Naive B cell (primary cell): ENCODE data around the gene MKNK1. TPM values are rescaled to one million over a fixed set of nuclear protein-coding genes. Genes with fewer than 3 reads are reported as not detected.
A peak's percentile ranks its signal among the peaks of the same experiment; 100 is the strongest.

Source experiments
- ATAC-seq, 2 donors: fragments of 150-1000 bp; cut with Tn5 transposase; 2 replicates each; pipeline ENCODE4 v1.10.0; 2021; ENCODE audit warnings: low read depth in 2 of 2, mild to moderate bottlenecking in 2 of 2, moderate library complexity in 2 of 2
- DNase-seq: peaks from one replicate; pipeline ENCODE4 v3.0.0; 2022
- H3K27ac Mint-ChIP-seq, 6 donors: one replicate each; pipeline ENCODE4 v1.8.0; 2020 to 2022; ENCODE audit warnings: mild to moderate bottlenecking in 6 of 6, mixed read lengths in 6 of 6, moderate library complexity in 5 of 6, inconsistent platforms in 2 of 6
- H3K27me3 Mint-ChIP-seq, 3 donors: one replicate each; pipeline ENCODE4 v1.8.0; 2021 to 2022; ENCODE audit warnings: mixed read lengths in 3 of 3, mild to moderate bottlenecking in 1 of 3
- H3K36me3 Mint-ChIP-seq, 2 donors: one replicate each; pipeline ENCODE4 v1.8.0; 2020 to 2022; ENCODE audit warnings: mixed read lengths in 2 of 2, inconsistent platforms in 1 of 2, mild to moderate bottlenecking in 1 of 2
- H3K4me1 Mint-ChIP-seq, 3 donors: one replicate each; pipeline ENCODE4 v1.8.0; 2020 to 2022; ENCODE audit warnings: mixed read lengths in 3 of 3, inconsistent platforms in 1 of 3, mild to moderate bottlenecking in 1 of 3, moderate library complexity in 1 of 3
- H3K4me3 Mint-ChIP-seq, 8 donors: one replicate each; pipeline ENCODE4 v1.8.0; 2020 to 2022; ENCODE audit warnings: mild to moderate bottlenecking in 8 of 8, mixed read lengths in 8 of 8, moderate library complexity in 8 of 8, inconsistent platforms in 2 of 8
- H3K9me3 Mint-ChIP-seq, 7 donors: one replicate each; pipeline ENCODE4 v1.8.0; 2020 to 2022; ENCODE audit warnings: mixed read lengths in 7 of 7, mild to moderate bottlenecking in 5 of 7, inconsistent platforms in 2 of 7, moderate library complexity in 1 of 7
- polyA plus RNA-seq, 6 donors: library from polyadenylated mRNA; unstranded; fragments of 300-500 nt; fragmentation: Illumina TruSeq; gene quantifications; one replicate each; pipeline ENCODE4 v1.2.3, GENCODE V29; 2021; ENCODE audit warnings: low read depth in 6 of 6

The MKNK1 gene
- polyA plus RNA-seq, 6 donors from 2014 or later = 14.2 to 23.8 (median 18.6) TPM

DNA sequence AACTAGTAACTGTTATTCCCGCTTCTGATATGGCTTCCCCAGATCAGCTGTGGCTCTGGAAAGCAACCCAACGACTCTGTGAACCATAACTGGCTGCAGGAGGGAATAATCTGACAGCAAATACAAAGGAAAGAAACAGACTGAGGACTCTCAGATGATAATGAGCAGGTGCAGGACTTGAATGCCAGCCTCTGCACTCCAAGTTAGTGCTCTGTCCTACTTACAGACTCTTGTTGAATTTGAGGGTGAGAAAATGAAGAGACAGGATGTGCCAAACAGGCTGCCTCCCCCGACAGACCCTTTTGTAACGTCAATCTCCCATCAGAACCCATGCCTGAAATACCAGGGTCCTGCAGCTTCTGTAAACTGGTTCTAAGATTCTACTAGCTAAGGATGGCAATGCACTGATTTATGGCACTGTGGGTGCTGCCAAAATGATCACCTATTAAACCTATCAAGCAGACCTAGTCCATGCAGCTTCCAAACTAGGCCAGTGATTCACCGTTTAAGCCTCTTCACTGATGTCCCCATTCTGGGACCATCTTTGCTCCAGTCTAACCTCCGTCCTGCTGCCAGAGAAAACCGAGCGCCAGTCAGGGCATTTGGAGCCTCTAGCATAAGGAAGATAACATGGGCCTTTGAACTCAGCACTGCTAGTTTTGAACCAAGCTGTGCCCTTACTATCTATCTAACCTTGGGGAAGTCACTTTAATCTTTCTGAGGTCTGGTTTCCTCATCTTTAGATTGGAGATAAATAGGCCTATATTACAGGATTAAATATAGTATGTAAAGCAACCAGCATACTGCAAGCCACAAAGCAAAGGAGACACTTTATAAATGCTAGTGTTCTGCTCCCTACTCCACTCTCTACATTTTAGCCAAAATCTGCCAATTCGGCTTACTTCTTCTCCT, 4.8 kb downstream of the MKNK1 start:
- Mint-ChIP-seq H3K27ac (peak overlapping the region in 1 of 6 donors; percentile 67), H3K27me3 (no peaks in the 10 kb centered on the region), H3K4me3 (no peak overlapping the region), H3K4me1 (peaks cover 30 to 69% (median 59%) of the 10 kb centered on the region in 3 donors), H3K36me3 (no peaks in the 10 kb centered on the region), H3K9me3 (no peaks in the 10 kb centered on the region)
- ATAC-seq = no peak
- no peak for DNase-seq

DNA sequence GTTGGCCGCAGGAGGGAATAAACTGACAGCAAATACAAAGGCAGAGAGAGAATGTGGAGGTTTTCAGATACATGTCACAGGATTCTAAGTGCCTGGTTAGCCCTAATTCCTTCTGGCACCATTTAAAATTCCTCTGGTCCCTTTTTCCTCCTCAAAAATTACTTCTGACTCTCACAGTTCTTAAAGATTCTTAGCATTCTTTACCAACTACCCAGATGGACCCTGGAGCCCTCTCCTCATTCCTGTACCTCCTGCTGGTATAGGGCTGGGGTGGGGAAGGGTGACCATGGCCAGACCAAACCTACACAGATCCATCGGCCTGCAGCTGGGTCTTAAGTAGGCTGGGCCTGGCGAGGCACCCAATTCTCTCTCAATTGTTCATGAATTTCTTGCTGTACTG, 7.2 kb downstream of the MKNK1 start:
- Mint-ChIP-seq H3K36me3 (peaks cover 13 to 17% of the 10 kb centered on the region in 2 donors), H3K27ac (no peak overlapping the region), H3K4me1 (peaks cover 20 to 46% (median 41%) of the 10 kb centered on the region in 3 donors), H3K27me3 (no peaks in the 10 kb centered on the region), H3K9me3 (no peaks in the 10 kb centered on the region), H3K4me3 (no peak overlapping the region)
- DNase-seq (no peak), ATAC-seq (no peak)

DNA sequence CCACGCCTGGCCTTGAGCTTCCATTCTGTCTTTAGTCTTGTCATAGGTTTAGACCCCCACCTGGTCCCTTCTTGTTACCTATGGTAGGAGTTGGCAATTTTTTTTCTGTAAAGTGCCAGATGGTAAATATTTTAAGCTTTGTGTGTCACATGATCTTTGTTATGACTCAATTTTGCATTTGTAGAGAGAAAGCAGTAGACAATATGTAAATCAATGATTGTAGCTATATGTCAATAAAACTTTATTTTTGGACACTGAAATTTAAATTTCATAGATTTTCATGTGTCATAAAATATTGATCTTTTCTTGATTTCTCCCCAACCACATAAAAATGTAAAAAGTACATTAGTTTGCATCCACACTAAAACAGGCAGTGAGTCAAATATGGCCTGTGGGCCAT, 8.0 kb downstream of the MKNK1 start:
- no peaks in the 10 kb centered on the region for H3K9me3 Mint-ChIP-seq
- ATAC-seq (no peak), DNase-seq (no peak)
- no peak overlapping the region for H3K4me3 Mint-ChIP-seq
- H3K27ac Mint-ChIP-seq = peak overlapping the region in 1 of 6 donors; percentile 35
- no peaks in the 10 kb centered on the region for H3K27me3 Mint-ChIP-seq
- H3K4me1 Mint-ChIP-seq = peaks cover 17 to 41% (median 32%) of the 10 kb centered on the region in 3 donors
- peaks cover 21 to 23% of the 10 kb centered on the region in 2 donors for H3K36me3 Mint-ChIP-seq

DNA sequence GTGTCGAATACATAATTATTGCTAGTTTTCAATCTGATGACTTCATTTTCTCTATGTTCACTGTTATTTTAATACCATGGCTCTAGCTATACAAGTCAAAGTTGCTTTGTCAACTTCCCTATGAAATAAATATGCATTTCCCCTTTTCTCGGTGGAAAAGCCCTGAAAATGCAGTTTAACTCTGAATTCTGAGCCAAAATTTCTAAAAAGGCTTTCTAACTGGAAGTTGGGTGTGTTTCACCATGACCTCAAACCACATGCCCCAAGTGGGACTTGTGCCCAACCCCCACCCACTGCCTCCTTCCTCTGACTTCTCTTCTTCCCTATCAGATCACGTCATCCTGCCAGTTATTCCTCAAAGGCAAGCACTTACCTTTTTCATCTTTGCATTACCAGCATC, 8.9 kb downstream of the MKNK1 start:
- peaks cover 30% of the 10 kb centered on the region in 2 donors for H3K36me3 Mint-ChIP-seq
- ATAC-seq = no peak
- no peaks in the 10 kb centered on the region for H3K27me3 Mint-ChIP-seq
- no peaks in the 10 kb centered on the region for H3K9me3 Mint-ChIP-seq
- H3K4me1 Mint-ChIP-seq = peaks cover 14 to 35% (median 32%) of the 10 kb centered on the region in 3 donors
- no peak for DNase-seq
- H3K4me3 Mint-ChIP-seq = no peak overlapping the region
- H3K27ac Mint-ChIP-seq = peak overlapping the region in 3 of 6 donors; percentile 21 to 50 (median 24)

DNA sequence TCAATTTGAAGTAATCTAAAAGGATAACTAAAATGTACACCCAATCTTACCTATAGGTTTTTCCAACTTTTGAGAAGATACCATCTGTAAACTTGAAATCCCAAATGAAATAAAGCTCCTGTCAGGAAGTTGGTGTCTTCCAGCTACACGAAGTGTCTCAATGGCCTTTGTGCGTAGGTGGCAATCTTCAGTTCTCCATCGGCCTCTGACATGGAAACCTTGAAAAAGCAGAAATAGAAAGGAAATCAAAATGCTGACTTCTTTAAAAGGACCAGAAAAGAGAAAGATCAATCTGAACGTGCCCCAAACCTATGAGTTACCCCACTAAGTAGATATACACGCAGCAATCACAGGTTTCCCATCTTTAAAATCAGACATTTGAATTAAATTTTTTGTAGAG, 10.0 kb downstream of the MKNK1 start:
- H3K4me1 Mint-ChIP-seq = peaks cover 10 to 27% (median 25%) of the 10 kb centered on the region in 3 donors

DNA sequence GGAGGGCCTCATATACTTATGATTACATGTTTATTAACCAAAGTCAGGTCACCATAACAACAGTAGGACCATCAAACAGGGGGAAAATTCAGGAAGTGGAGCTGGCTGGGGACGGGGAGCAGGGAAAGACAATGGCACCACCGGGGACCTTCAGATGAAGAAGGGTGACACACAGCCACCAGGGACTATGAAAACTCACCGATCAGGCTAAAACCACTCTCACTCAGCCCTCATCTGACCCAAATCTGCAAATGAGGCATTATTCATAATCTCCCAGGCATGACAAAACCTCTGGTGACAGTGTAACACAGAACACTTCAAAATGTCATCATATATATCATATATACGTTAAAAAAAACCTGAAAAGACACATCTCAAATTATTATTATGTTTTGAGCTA, 11.2 kb downstream of the MKNK1 start:
- Mint-ChIP-seq H3K4me3 (no peak overlapping the region), H3K27ac (no peak overlapping the region), H3K9me3 (peaks cover 0 to 1% (median 0%) of the 10 kb centered on the region in 7 donors), H3K27me3 (no peaks in the 10 kb centered on the region), H3K36me3 (peaks cover 43 to 44% of the 10 kb centered on the region in 2 donors), H3K4me1 (peaks cover 7 to 25% (median 23%) of the 10 kb centered on the region in 3 donors)
- ATAC-seq (no peak), DNase-seq (no peak)

More for the DNA sequence above, 10.0 kb downstream of the MKNK1 start:
- no peak overlapping the region for H3K27ac Mint-ChIP-seq
- H3K27me3 Mint-ChIP-seq = no peaks in the 10 kb centered on the region
- peaks cover 40% of the 10 kb centered on the region in 2 donors for H3K36me3 Mint-ChIP-seq
- H3K9me3 Mint-ChIP-seq = peaks cover 0 to 1% (median 0%) of the 10 kb centered on the region in 7 donors
- DNase-seq = no peak
- ATAC-seq = no peak
- H3K4me3 Mint-ChIP-seq = no peak overlapping the region

DNA sequence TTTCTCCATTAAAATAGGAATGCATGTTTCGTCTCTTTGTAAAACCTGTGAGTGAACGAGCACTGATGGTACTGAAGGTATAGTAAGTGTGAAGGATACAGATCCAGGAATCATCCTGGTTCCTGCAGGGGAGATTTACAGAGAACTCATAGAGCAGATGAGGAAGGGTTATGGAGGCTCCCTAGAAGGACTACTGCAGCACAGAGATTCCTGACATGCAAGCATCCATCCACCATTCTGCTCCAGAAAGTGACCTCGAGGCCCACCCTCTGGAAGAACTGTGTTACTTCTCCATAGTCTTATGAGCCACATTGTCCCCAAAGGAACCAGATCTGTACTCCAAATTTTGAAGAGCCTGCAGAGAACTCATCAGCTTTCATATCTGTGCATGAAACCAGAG, 14.5 kb downstream of the MKNK1 start:
- H3K27ac Mint-ChIP-seq = no peak overlapping the region
- H3K36me3 Mint-ChIP-seq = peaks cover 43 to 44% of the 10 kb centered on the region in 2 donors
- no peak for ATAC-seq

DNA sequence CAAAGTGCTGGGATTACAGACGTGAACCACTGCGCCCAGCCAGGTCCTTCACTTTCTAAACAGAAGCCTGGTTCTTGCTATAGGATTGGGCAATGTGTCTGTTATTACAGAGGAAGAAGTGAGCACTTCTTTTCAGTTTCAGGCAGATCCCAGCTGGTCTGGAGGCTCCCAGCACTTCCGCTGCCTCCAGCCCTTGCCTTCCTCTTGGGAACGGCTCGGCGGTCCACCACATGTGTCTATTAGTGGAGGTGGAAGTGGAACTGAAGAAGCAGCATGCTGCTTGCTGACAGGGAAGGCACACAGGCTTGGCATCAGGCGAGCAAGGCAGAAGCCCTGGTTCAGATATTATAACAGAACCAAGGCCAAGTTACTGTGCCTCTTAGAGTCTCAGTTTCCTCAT, 17.0 kb downstream of the MKNK1 start:
- no peaks in the 10 kb centered on the region for H3K4me1 Mint-ChIP-seq
- H3K36me3 Mint-ChIP-seq = peaks cover 32 to 43% of the 10 kb centered on the region in 2 donors
- peaks cover 0 to 1% (median 0%) of the 10 kb centered on the region in 7 donors for H3K9me3 Mint-ChIP-seq
- no peak overlapping the region for H3K4me3 Mint-ChIP-seq
- no peak for DNase-seq
- ATAC-seq = no peak
- no peaks in the 10 kb centered on the region for H3K27me3 Mint-ChIP-seq
- no peak overlapping the region for H3K27ac Mint-ChIP-seq

More for the DNA sequence above, 14.5 kb downstream of the MKNK1 start:
- DNase-seq = no peak
- Mint-ChIP-seq H3K9me3 (peaks cover 0 to 1% (median 0%) of the 10 kb centered on the region in 7 donors), H3K4me3 (no peak overlapping the region), H3K4me1 (peaks cover 0 to 2% (median under 1%) of the 10 kb centered on the region in 3 donors), H3K27me3 (no peaks in the 10 kb centered on the region)

DNA sequence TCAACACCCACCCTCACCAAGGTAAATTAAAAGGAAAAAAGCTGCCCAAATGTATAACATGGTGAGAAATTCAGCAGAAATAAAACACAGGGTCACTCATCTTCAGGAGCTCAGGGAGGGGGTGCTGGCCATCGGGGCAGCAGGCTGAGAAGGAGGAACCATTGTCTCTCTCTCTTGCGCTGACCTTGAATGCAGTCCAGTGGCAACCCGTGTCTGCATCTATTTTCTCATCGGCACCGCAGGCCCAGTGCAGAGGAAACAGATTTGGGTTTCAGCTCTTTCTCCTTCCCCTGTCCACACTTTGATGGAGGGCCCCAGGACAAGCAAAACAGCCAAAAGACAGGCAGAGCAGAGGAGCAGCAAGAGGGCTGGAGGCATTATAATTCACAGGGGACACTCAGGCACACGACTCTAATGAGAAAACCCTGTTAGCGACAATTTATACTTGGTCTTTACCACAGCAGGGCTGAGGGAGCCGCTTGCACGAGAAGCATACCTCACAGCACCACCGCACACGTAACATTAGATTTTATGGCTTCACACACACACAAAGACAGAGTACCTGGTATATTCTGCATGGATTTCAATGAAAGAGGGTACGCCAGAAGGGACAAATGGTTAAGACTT, 18.6 kb downstream of the MKNK1 start:
- Mint-ChIP-seq H3K27ac (no peak overlapping the region), H3K9me3 (peaks cover 0 to 1% (median 0%) of the 10 kb centered on the region in 7 donors), H3K4me1 (peaks cover 0 to 4% (median 0%) of the 10 kb centered on the region in 3 donors), H3K4me3 (no peak overlapping the region), H3K27me3 (no peaks in the 10 kb centered on the region), H3K36me3 (peaks cover 21 to 34% of the 10 kb centered on the region in 2 donors)
- ATAC-seq (no peak), DNase-seq (no peak)

DNA sequence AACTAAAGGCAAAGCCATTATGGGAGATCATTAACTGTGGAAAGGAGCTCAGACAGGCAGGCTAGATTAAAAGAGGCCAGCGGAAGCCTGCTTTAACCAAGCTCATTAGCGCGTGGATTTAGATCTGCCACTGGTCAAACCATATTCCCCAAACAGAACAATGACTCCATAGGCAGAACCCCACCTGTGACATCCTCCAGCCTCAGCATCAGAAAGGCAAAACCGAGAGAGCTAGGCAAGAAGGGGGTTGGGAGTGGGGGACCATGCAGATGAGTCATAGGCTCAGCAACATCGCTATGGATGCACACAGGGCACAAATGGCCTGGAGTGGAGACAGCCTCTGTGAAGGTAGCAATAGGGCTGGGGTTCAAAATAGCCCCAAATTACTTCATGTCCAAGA, 20.6 kb downstream of the MKNK1 start:
- Mint-ChIP-seq H3K9me3 (no peaks in the 10 kb centered on the region), H3K4me1 (peaks cover 0 to 4% (median 0%) of the 10 kb centered on the region in 3 donors), H3K4me3 (no peak overlapping the region), H3K36me3 (peaks cover 10 to 18% of the 10 kb centered on the region in 2 donors), H3K27me3 (no peaks in the 10 kb centered on the region), H3K27ac (peak overlapping the region in 2 of 6 donors; percentile 18 to 81)
- no peak for ATAC-seq
- no peak for DNase-seq

DNA sequence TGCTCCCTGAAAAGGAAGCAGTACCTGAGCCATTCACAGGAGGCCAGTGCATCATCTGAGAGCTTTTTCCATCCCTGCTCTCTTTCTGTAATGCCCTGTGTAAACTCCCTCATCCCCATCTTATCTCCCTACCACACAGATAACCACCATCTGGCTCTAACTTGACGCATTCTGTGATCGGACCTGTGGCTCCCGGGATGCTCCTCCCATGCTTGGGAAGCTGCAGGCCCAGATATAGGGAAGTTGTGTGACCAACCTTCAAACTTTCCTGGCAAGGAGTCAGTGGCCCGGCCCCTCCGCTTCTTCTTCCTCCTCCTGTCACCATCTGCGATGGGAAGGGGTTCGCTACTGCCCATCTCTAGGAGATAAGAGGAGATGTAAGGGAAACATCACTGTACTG, 21.1 kb downstream of the MKNK1 start:
- H3K36me3 Mint-ChIP-seq = peaks cover 14 to 21% of the 10 kb centered on the region in 2 donors
- H3K4me3 Mint-ChIP-seq = no peak overlapping the region
- H3K4me1 Mint-ChIP-seq = peaks cover 0 to 4% (median 0%) of the 10 kb centered on the region in 3 donors
- no peaks in the 10 kb centered on the region for H3K9me3 Mint-ChIP-seq
- no peaks in the 10 kb centered on the region for H3K27me3 Mint-ChIP-seq
- ATAC-seq (no peak), DNase-seq (no peak)
- H3K27ac Mint-ChIP-seq = peak overlapping the region in 3 of 6 donors; percentile 18 to 49 (median 32)

DNA sequence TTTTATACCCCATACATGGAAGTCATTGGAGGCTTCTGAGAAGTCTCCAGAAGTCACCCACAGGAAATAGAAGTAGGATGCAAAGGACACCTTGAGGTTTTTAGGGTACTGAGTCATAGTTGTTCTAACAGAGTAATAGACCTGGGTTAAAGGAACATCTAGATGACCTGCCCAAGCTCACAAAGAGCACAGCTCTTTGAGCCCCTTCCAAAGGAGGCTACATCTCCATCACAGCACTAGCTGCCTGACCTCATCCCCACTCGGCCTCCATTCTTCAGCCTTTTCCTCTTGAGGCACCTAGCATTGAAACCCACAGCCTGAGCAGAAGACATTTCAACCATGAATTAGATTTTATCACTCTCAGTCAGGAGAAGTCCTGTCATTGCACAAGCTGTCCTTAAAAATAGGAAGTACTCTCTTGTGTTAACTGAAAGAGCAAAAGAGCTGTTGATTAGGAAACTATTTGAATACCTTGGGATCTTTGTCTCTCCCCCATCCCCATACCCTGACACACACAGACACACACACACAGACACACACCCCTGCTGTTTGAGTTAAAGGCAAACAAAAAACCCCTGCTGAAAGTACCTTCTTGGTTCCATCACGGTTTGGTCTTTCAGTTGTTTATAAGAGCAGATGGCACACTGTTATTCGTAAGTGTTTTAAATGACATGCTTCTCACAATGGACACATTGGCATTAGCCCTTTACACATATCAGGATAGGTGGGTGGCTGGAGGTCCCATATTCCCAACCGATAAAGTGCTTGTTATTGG, 22.2 kb downstream of the MKNK1 start:
- Mint-ChIP-seq H3K4me3 (no peak overlapping the region), H3K9me3 (no peaks in the 10 kb centered on the region), H3K27ac (peak overlapping the region in 1 of 6 donors; percentile 1), H3K4me1 (peaks cover 0 to 4% (median 0%) of the 10 kb centered on the region in 3 donors), H3K36me3 (peaks cover 19 to 25% of the 10 kb centered on the region in 2 donors), H3K27me3 (no peaks in the 10 kb centered on the region)
- DNase-seq = no peak
- ATAC-seq = no peak
